GM12801 (cell line): ENCODE results near the gene TRIM63.

Source experiments
- CTCF ChIP-seq: IDR thresholded peaks from one replicate; pipeline ENCODE4 v1.5.1; 2011; ENCODE audit warnings: control low read depth; ENCODE audit not compliant: insufficient read length; ENCODE audit errors: extremely low read depth

TRIM63 gene

GRCh38 chr1:26035959-26036755, 31.3 kb downstream of the TRIM63 start:
- peak; percentile 59 for TF ChIP-seq CTCF

- no peak for TF ChIP-seq CTCF
Measured at GRCh38 chr1:26035203-26035958, 32.0 kb downstream of the TRIM63 start.

GRCh38 chr1:26034504-26035202, 32.8 kb downstream of the TRIM63 start:
- no peak for TF ChIP-seq CTCF

GRCh38 chr1:26032656-26033357, 34.6 kb downstream of the TRIM63 start:
- TF ChIP-seq CTCF, result no peak

GRCh38 chr1:26031611-26032220, 35.7 kb downstream of the TRIM63 start:
- no peak for TF ChIP-seq CTCF

- TF ChIP-seq CTCF, result no peak
Measured at GRCh38 chr1:26031196-26031595, 36.2 kb downstream of the TRIM63 start.
